GM18508 (cell line): Measurements from ENCODE around the gene C10orf53.

Experiments used
- ATAC-seq: cut with Tn5 transposase; IDR thresholded peaks from one replicate; pipeline ENCODE4 v1.9.1; 2021; ENCODE audit warnings: moderate number of reproducible peaks; ENCODE audit not compliant: insufficient read depth, unreplicated experiment

Gene C10orf53

GRCh38 chr10:49735848-49736563 lies 56.6 kb downstream of the C10orf53 start:
- ATAC-seq = no peak

DNA sequence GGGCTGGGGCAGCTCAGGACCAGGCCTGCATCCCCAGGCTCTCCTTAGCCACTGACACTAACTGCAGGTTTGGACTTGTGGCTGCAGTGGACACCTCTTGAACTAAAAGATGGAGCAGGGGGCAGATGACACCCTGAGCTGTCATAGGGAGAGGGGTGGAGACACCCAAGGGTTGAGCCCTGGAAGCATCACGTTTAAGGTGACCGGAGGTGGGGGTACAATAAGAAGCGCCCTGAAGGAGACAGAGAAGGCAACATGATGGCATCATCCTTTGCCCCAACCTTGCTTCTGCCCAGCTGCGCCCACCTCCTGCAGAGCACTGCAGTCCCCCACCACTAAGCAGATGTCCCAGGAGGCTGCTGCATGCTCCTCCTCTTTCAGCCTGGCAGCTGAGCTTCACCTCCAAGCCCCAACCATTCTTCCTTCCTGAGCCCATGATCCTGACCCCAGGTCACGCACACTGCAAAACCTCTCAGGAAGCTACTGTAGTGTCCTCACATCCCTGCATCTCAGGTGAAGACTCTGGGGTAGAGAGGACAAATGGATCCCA lies 57.2 kb downstream of the C10orf53 start:
- no peak for ATAC-seq

DNA sequence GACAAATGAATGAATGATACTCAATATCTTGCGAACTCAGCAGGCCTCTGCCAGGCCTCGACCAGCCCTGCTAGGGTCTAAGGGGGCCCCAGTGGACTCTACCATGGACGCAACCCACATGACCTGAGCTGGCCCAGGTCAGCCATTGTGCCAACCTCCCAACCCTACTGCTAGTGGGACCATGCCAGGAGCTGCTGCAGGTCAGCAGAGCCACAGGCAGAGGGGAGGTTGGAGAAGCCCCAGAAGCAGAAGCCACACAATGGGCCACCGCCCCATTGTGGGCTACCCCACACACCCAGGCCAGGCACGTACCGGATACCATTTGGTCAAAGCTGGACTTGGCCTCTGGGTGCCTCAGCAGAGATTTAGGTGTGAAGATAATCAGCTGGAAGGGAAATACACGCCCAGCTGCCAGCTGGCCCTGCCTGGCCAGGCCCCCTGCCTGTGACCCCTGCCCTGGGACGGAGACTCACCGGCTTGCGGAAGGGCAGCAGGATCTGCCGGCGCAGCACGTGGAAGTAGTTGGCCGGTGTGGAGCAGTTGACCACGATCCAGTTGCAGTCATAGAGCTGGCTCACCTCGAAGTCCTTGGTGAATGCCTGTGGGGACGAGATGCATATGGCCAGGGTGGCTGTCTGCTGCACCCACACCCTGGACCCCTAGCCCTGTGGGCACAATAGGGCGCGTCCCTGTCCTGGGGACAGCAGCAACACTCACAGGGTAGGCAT lies 58.2 kb downstream of the C10orf53 start:
- no peak for ATAC-seq

- no peak for ATAC-seq
Observed at GRCh38 chr10:49738616-49739360, 59.3 kb downstream of the C10orf53 start.

- ATAC-seq = no peak
Observed at GRCh38 chr10:49739426-49739825, 60.0 kb downstream of the C10orf53 start.

- no peak for ATAC-seq
Observed at GRCh38 chr10:49740346-49741107, 61.1 kb downstream of the C10orf53 start.

GRCh38 chr10:49741108-49741995 lies 61.9 kb downstream of the C10orf53 start:
- ATAC-seq = no peak

- ATAC-seq = no peak
Observed at GRCh38 chr10:49742683-49743463, 63.4 kb downstream of the C10orf53 start.

DNA sequence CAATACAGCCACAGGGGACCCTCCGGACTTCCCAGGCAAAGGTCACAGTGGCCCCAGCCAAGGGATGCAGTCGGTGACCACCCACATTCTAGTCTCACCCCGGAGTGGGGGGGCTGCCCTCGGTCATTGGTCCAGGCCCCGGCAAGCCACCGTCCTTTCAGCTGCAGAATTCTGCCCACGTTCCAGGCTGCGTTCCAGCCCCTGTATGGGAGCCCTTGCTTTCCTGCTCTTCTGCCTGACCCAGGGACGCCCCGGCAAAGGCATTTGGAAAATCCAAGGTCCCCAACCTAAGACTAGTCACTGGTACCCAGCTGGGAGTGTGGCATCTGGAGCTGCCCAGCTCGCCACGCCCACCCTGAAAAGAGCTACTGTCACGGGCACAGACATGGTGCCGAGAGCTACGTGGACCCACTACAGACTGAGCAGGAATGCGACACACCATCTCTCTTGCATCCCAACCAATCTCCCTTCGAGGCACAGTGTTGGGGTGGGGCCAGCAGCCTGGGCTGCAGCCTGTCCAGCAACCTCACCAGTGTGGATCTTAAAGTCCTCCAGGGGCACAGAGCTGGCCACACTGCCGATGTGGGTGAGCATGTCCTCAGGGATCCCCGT lies 64.1 kb downstream of the C10orf53 start:
- no peak for ATAC-seq

DNA sequence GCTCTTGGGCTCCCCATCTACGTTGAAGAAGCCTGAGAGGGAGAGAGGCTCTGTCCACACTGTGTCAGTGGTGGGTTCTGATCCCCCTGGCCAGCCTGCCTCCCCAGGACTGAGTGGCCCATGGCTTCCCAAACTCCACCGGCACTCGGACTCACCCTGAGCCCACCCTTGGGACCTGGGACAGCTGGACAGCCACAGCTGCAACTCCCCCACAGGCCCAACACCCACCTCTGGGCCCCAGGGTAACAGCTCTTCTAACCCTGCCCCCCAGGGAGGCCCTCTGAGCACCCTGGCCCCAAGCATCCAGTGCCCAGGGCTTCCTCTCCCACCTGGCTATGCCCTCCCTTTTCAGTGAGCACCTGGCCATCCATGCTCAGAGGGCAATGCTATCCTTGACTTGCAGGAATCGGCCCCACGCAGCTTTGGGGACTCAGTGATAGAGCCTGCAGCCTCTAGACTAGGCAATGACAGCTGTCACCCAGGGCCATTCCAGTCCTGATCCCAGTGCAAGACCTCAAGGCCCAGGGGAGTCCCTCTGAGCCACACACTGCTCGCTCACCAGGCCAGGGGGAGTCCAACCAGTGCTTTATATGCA lies 64.7 kb downstream of the C10orf53 start:
- no peak for ATAC-seq

DNA sequence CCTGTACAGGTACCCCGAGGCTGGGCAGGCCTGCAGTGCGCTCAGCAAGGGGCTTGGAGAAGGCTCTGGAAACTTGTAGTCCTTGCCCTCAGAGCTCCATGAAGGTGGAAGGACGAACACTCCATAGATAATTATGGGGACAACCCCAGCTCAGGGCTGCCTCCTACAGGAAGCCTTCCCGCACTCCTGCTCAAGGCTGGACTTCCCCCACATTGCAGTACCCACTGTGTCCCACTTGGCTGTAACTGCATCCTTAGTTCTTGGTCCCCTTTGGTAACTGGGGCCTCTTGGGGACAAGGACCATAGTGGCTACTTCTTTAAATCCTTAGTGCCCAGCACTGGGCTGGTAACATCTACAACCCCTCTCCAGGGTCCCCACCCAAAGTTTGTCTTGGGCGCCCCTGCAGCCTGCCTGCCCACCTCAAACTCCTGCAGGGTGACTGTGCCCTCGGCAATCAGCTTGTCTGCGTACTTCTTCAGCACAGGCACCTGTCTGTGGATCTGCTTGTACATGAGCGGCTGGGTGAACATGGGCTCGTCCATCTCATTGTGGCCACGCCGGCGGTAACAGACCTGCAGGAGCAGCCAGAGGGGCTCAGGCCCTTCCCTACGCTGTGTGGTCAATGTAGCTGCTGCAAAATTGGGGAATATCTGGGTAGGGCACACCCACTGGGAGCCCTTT lies 65.6 kb downstream of the C10orf53 start:
- no peak for ATAC-seq

DNA sequence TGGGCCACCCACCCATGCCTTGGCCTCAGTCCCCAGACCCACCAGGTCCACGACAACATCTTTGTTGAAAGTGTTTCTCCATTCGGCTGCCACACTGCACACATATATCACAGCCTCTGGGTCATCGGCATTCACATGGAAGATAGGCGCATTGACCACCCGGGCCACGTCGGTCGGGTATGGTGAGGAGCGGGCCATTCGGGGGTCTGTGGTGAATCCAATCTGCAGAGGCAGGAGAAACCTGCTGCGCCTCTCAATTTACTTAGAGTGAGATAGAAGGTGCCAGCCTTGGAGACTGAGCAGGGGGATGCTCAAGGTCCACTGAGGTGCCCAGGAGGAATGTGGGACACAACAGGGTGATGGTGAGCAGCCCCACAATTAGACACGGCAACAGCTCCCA lies 66.3 kb downstream of the C10orf53 start:
- ATAC-seq = no peak

GRCh38 chr10:49746626-49747302 lies 67.3 kb downstream of the C10orf53 start:
- ATAC-seq = no peak
